Mesenchymal stem cell (in vitro differentiated cells and primary cell): Measurements from ENCODE around the gene CAMK1D.
"Not testable (repeated sequence)": the region's sequence is repeated elsewhere in the genome, so short reads cannot be mapped to it uniquely, and the experiment has no call there.

ENCODE experiments used
- DNase-seq: peaks from one replicate; pipeline ENCODE4 v3.0.0-alpha.2; 2013
- H2AFZ ChIP-seq: one replicate; pipeline ENCODE4 v1.6.1; 2013; ENCODE audit warnings: low read depth, mild to moderate bottlenecking, control low read depth, inconsistent platforms, low read length, moderate library complexity
- H2AK5ac ChIP-seq: 2 replicates; pipeline ENCODE4 v1.6.1; 2013; ENCODE audit warnings: low read length, moderate library complexity, mild to moderate bottlenecking, inconsistent platforms; ENCODE audit not compliant: severe bottlenecking
- H2BK120ac ChIP-seq: one replicate; pipeline ENCODE4 v1.6.1; 2013; ENCODE audit warnings: low read depth, mild to moderate bottlenecking, inconsistent platforms, low read length, moderate library complexity
- H2BK12ac ChIP-seq, 2 experiments: one replicate each; pipeline ENCODE4 v1.6.1; 2013; ENCODE audit warnings: inconsistent platforms in 2 of 2, low read length in 2 of 2, mild to moderate bottlenecking in 2 of 2, moderate library complexity in 2 of 2, control low read depth in 1 of 2
- H2BK15ac ChIP-seq: one replicate; pipeline ENCODE4 v1.6.1; 2013; ENCODE audit warnings: mild to moderate bottlenecking, low read depth, inconsistent platforms; ENCODE audit not compliant: poor library complexity, severe bottlenecking
- H2BK5ac ChIP-seq: 2 replicates; pipeline ENCODE4 v1.6.1; 2013; ENCODE audit warnings: low read depth, mild to moderate bottlenecking, low read length, control low read depth, inconsistent platforms; ENCODE audit not compliant: poor library complexity, severe bottlenecking
- H3K14ac ChIP-seq, 2 experiments: one replicate each; pipeline ENCODE4 v1.6.1; 2013; ENCODE audit warnings: inconsistent platforms in 2 of 2, low read length in 2 of 2, control low read depth in 1 of 2, mild to moderate bottlenecking in 1 of 2, moderate library complexity in 1 of 2
- H3K18ac ChIP-seq, 2 experiments: one replicate each; pipeline ENCODE4 v1.6.1; 2013; ENCODE audit warnings: inconsistent platforms in 2 of 2, low read length in 2 of 2, control low read depth in 1 of 2, low read depth in 1 of 2, mild to moderate bottlenecking in 1 of 2
- H3K23ac ChIP-seq, 2 experiments: one replicate each; pipeline ENCODE4 v1.6.1; 2013; ENCODE audit warnings: inconsistent platforms in 2 of 2, low read length in 2 of 2, mild to moderate bottlenecking in 2 of 2, moderate library complexity in 2 of 2, control low read depth in 1 of 2
- H3K27ac ChIP-seq: 2 replicates; pipeline ENCODE4 v1.5.1; 2013; ENCODE audit warnings: mild to moderate bottlenecking, moderate library complexity, low read length, control low read depth, inconsistent platforms; ENCODE audit not compliant: poor library complexity, severe bottlenecking
- H3K27me3 ChIP-seq, 2 experiments: 2 replicates each; pipeline versions ENCODE4 v1.6.1 to v1.7.0; 2013; ENCODE audit warnings: low read length in 2 of 2, mild to moderate bottlenecking in 2 of 2, moderate library complexity in 2 of 2, control low read depth in 1 of 2, inconsistent platforms in 1 of 2; ENCODE audit not compliant: control insufficient read depth in 1 of 2, insufficient read depth in 1 of 2
- H3K36me3 ChIP-seq, 2 experiments: 2 replicates each; pipeline versions ENCODE4 v1.6.1 to v1.7.0; 2013; ENCODE audit warnings: low read length in 2 of 2, control low read depth in 1 of 2, inconsistent platforms in 1 of 2, low read depth in 1 of 2, mild to moderate bottlenecking in 1 of 2; ENCODE audit not compliant: insufficient read depth in 2 of 2, control insufficient read depth in 1 of 2
- H3K4ac ChIP-seq, 2 experiments: one replicate each; pipeline ENCODE4 v1.6.1; 2013; ENCODE audit warnings: inconsistent platforms in 2 of 2, low read length in 2 of 2, mild to moderate bottlenecking in 2 of 2, moderate library complexity in 2 of 2, control low read depth in 1 of 2, low read depth in 1 of 2
- H3K4me1 ChIP-seq: 2 replicates; pipeline ENCODE4 v1.6.1; 2013; ENCODE audit warnings: low read depth, low read length, control low read depth; ENCODE audit not compliant: control insufficient read depth, insufficient read depth
- H3K4me2 ChIP-seq: 2 replicates; pipeline ENCODE4 v1.6.1; 2013; ENCODE audit warnings: low read length, mild to moderate bottlenecking, inconsistent platforms; ENCODE audit not compliant: poor library complexity, severe bottlenecking
- H3K4me3 ChIP-seq, 2 experiments: 2 replicates each; pipeline versions ENCODE4 v1.5.1 to v1.7.0; 2013; ENCODE audit warnings: low read length in 2 of 2, mild to moderate bottlenecking in 2 of 2, control low read depth in 1 of 2, low read depth in 1 of 2; ENCODE audit not compliant: insufficient read depth in 1 of 2
- H3K79me1 ChIP-seq: replicated peaks from 2 replicates; pipeline ENCODE4 v1.6.1; 2013; ENCODE audit warnings: mild to moderate bottlenecking, control low read depth, low read length, inconsistent platforms; ENCODE audit not compliant: poor library complexity, severe bottlenecking
- H3K9ac ChIP-seq: 2 replicates; pipeline ENCODE4 v1.7.0; 2013; ENCODE audit warnings: mild to moderate bottlenecking, low read length, moderate library complexity
- H3K9me3 ChIP-seq: 2 replicates; pipeline ENCODE4 v1.7.0; 2013; ENCODE audit warnings: mild to moderate bottlenecking, low read length; ENCODE audit not compliant: control insufficient read depth
- H4K8ac ChIP-seq: one replicate; pipeline ENCODE4 v1.6.1; 2013; ENCODE audit warnings: inconsistent platforms, mild to moderate bottlenecking, low read length, moderate library complexity
- H4K91ac ChIP-seq: one replicate; pipeline ENCODE4 v1.6.1; 2013; ENCODE audit warnings: mild to moderate bottlenecking, low read length, inconsistent platforms
- WGBS: methylation state at CpG from one replicate; pipeline ENCODE4 v1.1.7; 2013; ENCODE audit warnings: mixed read lengths; 5-methylcytosine and 5-hydroxymethylcytosine counted together

The CAMK1D gene

DNA sequence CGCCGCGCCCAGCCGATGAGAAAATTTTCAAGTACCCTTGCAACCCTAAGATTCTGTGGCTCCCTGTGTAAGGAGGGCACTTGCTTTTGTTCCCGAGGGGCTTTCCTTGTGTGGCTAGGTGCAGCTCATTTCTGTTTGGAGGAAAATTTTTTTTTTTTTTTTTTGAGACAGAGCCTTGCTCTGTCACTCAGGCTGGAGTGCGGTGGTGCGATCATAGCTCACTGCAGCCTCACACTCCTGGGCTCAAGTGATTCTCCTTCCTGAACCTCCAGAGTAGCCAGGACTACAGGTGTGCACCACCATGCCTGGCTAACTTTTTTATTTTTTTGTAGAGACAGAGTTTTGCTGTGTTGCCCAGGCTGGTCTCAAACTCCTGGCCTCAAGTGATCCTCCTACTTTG lies 5.3 kb downstream of the CAMK1D start:
- H2BK15ac ChIP-seq, H2BK5ac ChIP-seq, H3K4me2 ChIP-seq, H3K14ac ChIP-seq, H3K9me3 ChIP-seq, H3K4me3 ChIP-seq, H3K23ac ChIP-seq, H2AFZ ChIP-seq, H3K36me3 ChIP-seq, H2BK120ac ChIP-seq, H4K8ac ChIP-seq, H4K91ac ChIP-seq, H3K9ac ChIP-seq, H3K18ac ChIP-seq, H3K27ac ChIP-seq, H2BK12ac ChIP-seq, DNase-seq, H2AK5ac ChIP-seq, H3K4ac ChIP-seq, H3K27me3 ChIP-seq: not testable (repeated sequence)
- WGBS, result 99% methylated on average over 5 of the region's 7 CpGs
- Histone ChIP-seq H3K4me1 (peaks cover 19% of the 10 kb centered on the region), H3K79me1 (peaks cover 18% of the 10 kb centered on the region)

DNA sequence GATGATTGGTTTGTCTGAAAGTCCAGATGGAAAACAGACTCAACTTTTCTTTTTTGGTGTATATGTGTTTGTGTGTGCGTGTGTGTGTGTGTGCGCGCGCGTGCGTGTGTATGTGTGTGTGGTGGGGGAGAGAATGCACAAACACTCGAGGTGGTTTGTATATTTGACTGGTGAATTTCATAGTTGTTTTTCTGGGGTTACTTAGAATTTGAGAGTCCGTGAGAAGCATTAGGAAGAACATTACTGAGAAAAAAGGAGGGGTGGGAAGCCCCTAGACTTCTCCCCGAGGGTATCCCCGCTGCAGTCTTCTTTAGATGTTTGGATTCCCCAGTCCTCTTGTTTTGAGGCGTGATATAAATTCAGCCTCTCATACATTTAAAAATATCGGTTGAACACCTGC lies 6.0 kb downstream of the CAMK1D start:
- H2BK12ac ChIP-seq, result no peak overlapping the region
- no peak overlapping the region for H3K4me2 ChIP-seq
- H3K14ac ChIP-seq, result no peak overlapping the region
- DNase-seq, result no peak
- 89% methylated on average over 12 of the region's 12 CpGs for WGBS
- H3K4me1 ChIP-seq, result peaks cover 18% of the 10 kb centered on the region
- H3K23ac ChIP-seq, result no peak overlapping the region
- H3K27ac ChIP-seq, result no peak overlapping the region
- H2AK5ac ChIP-seq, result no peak overlapping the region
- H3K9me3 ChIP-seq, result no peaks in the 10 kb centered on the region
- no peak overlapping the region for H3K18ac ChIP-seq
- no peak overlapping the region for H3K4ac ChIP-seq
- no peak overlapping the region for H3K9ac ChIP-seq
- no peak overlapping the region for H2AFZ ChIP-seq
- H2BK5ac ChIP-seq, result no peak overlapping the region
- no peak overlapping the region for H2BK120ac ChIP-seq
- no peaks in the 10 kb centered on the region for H3K27me3 ChIP-seq
- H4K91ac ChIP-seq, result no peak overlapping the region
- no peak overlapping the region for H2BK15ac ChIP-seq
- H4K8ac ChIP-seq, result no peak overlapping the region
- peaks cover 15% of the 10 kb centered on the region for H3K79me1 ChIP-seq
- H3K4me3 ChIP-seq, result no peak overlapping the region
- no peaks in the 10 kb centered on the region for H3K36me3 ChIP-seq

DNA sequence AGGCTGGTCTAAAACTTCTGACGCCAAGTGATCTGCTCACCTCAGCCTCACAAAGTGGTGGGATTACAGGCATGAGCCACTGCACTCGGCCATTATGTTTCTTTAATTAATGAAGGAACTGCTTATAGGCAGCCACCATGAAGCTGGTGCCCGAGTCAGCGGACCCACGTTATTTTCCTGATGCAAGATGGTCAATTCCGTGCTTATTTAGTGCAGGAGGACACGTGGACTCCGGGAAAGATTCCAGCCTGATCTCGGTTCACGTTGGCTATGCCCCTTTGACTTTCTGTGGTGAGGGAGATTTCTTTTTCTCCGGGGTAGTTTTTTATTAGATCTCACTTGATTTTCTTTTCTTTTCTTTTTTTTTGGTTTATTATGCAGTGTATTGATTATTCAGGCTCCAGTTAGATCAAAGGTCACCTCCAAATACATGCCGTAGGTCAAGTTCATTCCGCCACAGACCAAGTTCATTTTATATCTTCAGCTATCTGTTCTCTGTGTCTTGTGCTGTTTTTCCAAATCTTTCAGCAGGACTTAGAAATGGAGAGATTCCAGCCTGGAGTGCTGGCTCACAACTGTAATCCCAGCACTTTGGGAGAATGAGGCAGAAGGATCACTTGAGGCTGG lies 8.3 kb downstream of the CAMK1D start:
- Histone ChIP-seq H4K8ac (no peak overlapping the region), H3K4me1 (peaks cover 13% of the 10 kb centered on the region), H2BK5ac (no peak overlapping the region), H3K79me1 (peaks cover 10% of the 10 kb centered on the region), H3K4ac (no peak overlapping the region), H3K27me3 (no peaks in the 10 kb centered on the region), H2BK15ac (no peak overlapping the region), H3K18ac (no peak overlapping the region), H3K9ac (no peak overlapping the region), H3K4me2 (no peak overlapping the region), H2AK5ac (no peak overlapping the region), H4K91ac (no peak overlapping the region), H3K9me3 (no peaks in the 10 kb centered on the region), H3K14ac (no peak overlapping the region), H3K4me3 (no peak overlapping the region), H2BK12ac (no peak overlapping the region), H2AFZ (no peak overlapping the region), H3K36me3 (no peaks in the 10 kb centered on the region), H2BK120ac (no peak overlapping the region), H3K27ac (no peak overlapping the region), H3K23ac (no peak overlapping the region)
- no peak for DNase-seq
- WGBS, result 86% methylated on average over 12 of the region's 13 CpGs

DNA sequence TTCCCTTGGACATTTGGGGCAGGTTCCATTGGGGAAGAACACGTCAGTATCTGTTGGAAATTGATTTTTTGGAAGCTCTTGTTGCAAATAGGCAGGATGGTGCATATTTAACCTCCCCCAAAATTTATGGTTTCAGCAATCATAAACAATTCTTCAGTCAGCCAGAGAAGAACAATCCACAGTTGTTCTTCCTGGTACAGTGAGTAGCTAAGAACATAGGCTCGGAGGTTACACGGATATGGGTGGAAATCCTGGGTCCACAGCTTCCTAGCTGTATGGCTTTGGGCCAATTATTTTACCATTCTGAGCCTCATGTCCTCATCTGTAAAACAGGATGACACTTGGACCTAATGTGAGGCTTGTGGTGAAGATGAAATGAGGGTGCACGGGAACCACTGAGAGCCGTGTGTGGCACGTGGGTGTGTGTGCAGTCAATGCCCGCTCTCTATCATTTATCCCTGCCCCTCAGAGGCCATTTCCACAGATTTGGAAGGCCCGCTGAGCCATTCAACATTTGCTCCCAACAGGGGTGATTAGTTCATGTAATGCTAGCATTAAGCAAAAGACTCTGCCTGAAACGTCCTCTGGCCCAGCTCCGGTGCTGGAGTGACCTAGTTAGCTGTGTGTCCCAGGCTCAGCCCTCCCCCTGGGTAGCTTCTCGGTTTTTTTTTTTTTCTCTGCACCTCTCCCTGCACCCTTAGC lies 9.7 kb downstream of the CAMK1D start:
- Histone ChIP-seq H3K79me1 (peaks cover 14% of the 10 kb centered on the region), H2AK5ac (no peak overlapping the region), H3K4me3 (no peak overlapping the region), H3K36me3 (no peaks in the 10 kb centered on the region), H3K23ac (no peak overlapping the region), H3K4me2 (no peak overlapping the region), H3K27ac (no peak overlapping the region), H3K14ac (no peak overlapping the region), H3K9me3 (no peaks in the 10 kb centered on the region), H2AFZ (no peak overlapping the region), H4K91ac (no peak overlapping the region), H4K8ac (peak overlapping the region; percentile 7), H3K4ac (no peak overlapping the region), H2BK12ac (no peak overlapping the region), H2BK5ac (no peak overlapping the region), H3K4me1 (peaks cover 8% of the 10 kb centered on the region), H3K27me3 (no peaks in the 10 kb centered on the region), H2BK120ac (no peak overlapping the region), H3K9ac (peak overlapping the region; percentile 6), H2BK15ac (no peak overlapping the region), H3K18ac (no peak overlapping the region)
- no peak for DNase-seq
- WGBS, result 64% methylated on average over 10 of the region's 11 CpGs
